GM21367 (cell line): ENCODE data around the gene PGLYRP2.
"Not testable (repeated sequence)": the region's sequence is repeated elsewhere in the genome, so short reads cannot be mapped to it uniquely, and the experiment has no call there.

ENCODE experiments used
- ATAC-seq: cut with Tn5 transposase; IDR thresholded peaks from one replicate; pipeline ENCODE4 v1.9.1; 2021; ENCODE audit not compliant: unreplicated experiment

Gene PGLYRP2, protein sequence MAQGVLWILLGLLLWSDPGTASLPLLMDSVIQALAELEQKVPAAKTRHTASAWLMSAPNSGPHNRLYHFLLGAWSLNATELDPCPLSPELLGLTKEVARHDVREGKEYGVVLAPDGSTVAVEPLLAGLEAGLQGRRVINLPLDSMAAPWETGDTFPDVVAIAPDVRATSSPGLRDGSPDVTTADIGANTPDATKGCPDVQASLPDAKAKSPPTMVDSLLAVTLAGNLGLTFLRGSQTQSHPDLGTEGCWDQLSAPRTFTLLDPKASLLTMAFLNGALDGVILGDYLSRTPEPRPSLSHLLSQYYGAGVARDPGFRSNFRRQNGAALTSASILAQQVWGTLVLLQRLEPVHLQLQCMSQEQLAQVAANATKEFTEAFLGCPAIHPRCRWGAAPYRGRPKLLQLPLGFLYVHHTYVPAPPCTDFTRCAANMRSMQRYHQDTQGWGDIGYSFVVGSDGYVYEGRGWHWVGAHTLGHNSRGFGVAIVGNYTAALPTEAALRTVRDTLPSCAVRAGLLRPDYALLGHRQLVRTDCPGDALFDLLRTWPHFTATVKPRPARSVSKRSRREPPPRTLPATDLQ

DNA sequence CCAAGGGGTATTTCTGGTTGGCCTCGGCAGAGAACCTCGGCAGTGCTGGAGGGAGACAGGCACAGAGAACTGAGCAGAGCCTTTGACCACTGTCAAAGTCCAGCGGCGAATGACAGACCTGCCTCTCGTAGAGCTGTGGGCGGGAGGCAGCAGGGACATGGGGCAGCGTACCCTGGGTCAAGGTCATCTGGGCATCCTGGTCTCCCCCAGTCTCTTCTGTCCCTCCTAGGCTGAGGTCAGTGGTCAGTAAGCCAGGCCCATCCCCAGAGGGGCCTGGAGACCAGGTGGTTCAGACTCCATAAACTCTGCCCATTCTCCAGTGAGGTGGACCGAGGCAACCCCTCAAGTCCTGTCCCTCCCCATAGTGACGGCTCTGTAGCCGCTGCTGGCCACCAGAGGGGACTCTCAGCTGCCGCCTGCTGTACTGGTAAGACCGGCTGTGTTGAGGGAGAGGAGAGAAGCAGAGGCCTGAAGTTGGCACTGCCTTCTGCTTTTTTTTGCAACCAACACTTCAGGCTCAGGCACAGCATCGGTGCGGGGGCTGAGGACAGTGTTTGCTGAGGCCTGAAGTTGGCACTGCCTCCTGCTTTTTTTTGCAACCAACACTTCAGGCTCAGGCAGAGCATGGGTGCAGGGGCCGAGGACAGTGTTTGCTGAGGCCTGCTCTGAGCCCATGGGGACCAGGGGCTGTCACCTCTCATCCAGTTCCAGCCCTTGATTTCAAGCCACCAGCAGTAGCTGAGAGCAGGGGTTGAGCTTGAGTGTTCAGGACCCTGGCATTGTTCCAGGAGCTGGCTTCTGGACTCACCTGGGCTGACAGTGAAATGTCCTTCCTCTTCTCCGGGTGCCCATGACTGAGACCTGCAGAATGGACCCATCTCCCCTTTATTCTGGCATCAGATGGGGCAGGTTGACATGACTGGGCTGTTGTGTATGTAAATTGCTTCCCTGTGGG, at the start of gene PGLYRP2:
Gene PGLYRP2 (minus strand): TSS at position 111 of the 955 bp plus-strand sequence. CDS start 130 bp downstream, outside the sequence.
- no peak for ATAC-seq

DNA sequence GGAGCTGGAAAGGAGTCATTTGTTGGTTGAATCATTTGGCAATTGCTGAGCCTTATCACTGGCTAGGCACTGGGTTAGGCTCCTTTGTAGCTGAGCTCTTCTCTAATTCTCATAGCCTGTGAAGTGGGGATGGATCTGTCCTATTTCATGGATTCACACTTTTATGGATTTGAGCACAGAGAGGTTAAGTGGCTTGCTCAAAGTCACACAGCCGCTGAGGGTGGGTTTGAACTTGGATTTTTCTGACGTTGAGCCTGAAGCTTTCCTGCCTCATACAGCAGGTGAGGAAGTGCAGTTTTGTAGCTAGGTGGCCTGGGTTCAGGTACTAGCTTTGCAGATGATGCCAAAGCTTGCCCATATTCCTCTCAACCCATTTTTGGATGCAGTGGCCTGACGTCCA, 48.4 kb upstream of the PGLYRP2 start:
- no peak for ATAC-seq

DNA sequence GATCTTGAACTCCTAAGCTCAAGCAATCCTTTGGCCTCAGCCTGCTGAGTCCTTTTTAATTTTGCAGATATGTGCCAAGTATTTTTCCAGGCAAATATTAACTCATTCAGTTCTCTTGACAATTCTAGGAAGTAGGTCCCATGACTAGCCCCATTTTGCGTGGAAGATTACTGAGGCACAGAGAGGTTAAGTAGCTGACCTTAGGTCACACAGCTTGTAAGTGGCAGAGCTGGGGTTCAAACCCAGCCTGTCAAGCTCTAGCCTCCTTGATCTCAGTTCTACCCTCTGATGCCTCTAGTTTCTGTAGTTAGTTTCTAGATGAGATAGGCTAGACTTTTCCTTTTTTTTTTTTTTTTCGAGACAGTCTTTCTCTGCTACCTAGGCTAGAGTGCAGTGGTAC, 47.1 kb upstream of the PGLYRP2 start:
- no peak for ATAC-seq

DNA sequence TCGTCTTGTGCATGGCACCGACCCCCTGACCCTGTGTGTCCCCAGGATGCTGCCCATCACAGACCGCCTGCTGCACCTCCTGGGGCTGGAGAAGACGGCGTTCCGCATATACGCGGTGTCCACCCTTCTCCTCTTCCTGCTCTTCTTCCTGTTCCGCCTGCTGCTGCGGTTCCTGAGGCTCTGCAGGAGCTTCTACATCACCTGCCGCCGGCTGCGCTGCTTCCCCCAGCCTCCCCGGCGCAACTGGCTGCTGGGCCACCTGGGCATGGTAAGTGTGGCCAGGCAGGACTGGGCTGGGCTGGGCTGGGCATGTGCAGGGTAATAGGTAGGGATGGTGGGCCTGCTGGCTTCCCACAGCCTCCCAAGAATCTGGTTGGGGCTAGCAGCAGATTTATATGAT, 46.0 kb upstream of the PGLYRP2 start:
- ATAC-seq, result no peak

DNA sequence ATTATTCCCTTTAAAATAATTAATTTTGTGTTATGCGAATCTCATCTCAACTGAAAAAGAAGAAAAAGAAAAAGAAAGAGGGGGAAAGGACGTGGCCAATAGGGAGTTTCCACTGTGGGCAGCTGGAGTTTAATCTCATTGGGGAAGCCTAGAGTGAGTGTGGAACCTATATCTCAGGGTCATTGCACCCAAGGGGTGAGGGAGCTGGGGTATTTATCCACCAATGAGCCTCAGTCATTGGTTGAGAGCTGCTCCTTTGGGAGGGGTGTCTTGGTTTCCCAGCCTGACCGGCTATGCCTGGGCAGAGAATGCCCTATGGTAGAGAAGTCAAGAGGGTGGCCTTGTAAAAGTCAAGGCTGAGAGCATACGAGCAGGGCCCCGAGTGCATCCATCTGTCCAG, 45.5 kb upstream of the PGLYRP2 start:
- ATAC-seq, result no peak

DNA sequence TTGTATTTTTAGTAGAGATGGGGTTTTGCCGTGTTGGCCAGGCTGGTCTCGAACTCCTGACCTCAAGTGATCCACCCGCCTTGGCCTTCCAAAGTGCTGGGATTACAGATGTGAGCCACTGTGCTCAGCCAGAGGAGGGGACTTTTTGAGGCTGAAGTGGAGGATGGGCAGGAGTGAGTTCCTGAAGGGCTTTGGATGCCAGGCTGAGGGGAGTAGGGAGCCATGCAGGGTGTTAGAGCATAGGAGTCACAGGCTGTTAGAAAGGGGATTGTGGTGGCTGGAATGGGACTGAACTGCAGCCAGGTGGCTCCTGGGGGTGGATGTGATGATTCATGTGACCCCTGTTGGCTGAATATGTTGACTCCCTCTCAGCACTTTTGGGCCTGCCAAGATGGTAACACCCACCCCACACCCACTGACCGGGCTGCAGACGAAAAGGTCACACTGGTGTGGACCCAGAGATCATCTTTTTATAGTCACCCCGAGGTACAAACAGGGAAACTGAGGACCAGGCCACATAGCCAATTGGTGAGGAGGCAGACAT, 40.2 kb upstream of the PGLYRP2 start:
- ATAC-seq, result no peak

DNA sequence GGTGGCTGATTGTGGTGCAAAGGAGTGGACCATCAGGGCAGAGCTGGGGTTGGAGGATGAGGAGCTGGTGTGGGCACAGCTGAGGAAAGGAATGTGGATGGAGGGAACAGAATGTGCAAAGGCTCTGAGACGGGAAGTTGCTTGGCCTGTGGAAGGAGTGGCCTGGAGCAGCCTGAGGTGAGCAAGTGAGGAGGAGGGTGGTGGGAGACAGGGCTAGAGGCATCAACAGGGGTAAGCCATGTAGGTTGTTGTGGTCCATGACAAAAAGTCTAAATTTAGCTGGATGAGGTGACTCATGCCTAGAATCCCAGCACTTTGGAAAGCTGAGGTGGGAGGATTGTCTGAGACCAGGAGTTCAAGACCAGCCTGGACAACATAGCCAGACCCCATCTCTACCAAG, 38.5 kb upstream of the PGLYRP2 start:
- ATAC-seq, result no peak

DNA sequence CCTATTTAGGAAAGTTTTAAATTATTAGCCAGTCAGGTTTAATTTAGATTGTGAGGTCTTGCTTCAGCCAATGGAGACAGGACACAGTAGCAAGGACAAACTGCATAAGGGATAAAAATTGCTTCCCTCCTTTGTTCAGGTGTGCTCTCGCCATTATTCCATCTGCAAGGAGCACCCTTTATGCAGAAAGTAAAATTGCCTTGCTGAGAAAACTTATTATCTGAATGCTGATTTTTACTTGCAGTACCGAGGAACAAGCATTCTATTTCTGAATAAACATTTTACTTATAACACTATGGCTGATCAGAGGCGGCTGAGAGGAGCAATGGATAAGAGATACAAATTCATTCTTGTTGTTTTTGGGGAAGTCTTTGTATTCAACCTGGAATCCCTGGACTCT, 37.1 kb upstream of the PGLYRP2 start:
- no peak for ATAC-seq

DNA sequence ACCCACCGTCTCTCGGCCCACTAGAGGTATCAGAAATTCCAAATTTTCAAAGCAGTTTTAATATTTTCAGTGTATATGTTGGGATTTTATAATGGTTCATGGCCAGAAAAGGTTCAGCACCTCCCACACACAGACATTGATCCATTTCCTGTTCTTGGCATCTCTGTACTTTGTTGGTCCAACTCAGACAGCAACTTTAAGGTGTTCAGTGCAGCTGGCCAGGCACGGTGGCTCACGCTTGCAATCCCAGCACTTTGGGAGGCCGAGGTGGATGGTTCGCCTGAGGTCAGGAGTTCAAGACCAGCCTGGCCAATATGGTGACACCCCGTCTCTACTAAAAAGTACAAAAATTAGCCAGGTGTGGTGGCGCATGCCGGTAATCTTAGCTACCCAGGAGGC, 35.9 kb upstream of the PGLYRP2 start:
- not testable (repeated sequence) for ATAC-seq

DNA sequence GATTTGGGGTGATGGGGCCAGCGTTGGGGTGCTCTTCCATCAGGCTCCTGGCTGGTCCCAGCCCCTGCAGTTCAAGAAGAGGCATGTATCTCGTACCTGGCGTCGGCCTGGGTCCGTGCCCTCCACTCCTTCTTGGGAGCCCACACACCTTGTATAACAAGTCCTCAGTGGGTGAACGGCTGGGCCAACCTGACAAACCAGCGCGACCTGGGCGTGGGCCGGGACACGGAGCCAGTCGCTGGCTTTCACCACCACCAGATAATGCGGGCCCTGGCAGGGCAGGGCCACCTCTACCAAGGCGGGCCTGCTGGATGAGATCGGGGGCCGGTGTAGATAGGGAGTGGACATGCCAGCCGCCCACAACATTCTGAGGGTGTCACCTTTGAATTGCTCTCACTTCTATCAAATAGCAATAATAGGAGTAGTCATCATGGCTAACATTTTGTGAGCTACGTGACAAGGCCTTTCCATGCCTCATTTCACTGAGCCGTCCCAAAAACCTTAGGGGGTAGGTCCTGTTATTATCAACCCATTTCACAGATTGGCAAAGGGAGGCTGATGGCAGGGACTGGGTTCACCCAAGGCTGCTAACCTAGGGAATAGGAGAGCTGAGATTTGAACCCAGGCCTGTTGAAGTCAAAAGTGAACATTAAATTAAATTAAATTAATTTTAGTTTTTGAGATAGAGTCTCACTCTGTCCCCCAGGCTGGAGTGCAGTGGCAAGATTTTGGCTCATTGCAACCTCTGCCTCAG, 32.5 kb upstream of the PGLYRP2 start:
- ATAC-seq, result no peak

DNA sequence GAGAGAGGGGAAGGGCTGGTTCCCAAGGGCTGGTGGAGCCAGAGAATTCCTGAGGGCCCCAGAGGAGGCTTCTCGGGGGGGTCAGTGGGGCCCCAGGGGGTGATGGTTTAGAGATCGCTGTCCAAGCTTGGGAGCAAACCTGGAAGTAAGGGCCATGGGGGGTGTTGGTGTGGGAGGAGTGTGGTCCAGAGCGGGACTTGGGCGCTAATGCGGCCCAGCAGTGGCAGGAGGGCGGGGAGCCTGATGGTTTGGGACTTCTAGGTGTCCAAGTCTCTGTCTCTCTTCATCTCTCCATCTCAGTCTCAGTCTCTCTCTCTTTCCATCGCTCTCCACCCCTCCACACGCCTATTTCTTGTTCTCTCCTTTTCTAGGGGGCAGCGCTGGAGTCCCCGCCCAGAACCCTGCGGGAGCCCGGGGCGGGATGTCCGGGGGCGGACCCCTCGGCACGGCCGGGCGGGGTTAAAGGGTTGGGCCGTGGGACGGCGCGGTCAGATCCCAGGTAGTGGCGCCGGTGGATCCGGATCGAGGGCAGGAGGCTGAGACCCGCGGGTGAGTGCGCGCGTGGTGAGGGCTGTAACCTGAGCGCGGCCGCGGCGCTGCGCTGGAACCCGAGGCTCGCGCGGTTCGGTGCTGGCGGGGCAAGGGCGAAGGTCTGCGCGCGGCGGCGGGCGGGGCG, 28.9 kb upstream of the PGLYRP2 start, which contains the start of gene CYP4F22:
Gene CYP4F22 (plus strand): TSS at position 491 of the 676 bp plus-strand sequence. CDS start 16,812 bp downstream, outside the sequence.
- no peak for ATAC-seq

DNA sequence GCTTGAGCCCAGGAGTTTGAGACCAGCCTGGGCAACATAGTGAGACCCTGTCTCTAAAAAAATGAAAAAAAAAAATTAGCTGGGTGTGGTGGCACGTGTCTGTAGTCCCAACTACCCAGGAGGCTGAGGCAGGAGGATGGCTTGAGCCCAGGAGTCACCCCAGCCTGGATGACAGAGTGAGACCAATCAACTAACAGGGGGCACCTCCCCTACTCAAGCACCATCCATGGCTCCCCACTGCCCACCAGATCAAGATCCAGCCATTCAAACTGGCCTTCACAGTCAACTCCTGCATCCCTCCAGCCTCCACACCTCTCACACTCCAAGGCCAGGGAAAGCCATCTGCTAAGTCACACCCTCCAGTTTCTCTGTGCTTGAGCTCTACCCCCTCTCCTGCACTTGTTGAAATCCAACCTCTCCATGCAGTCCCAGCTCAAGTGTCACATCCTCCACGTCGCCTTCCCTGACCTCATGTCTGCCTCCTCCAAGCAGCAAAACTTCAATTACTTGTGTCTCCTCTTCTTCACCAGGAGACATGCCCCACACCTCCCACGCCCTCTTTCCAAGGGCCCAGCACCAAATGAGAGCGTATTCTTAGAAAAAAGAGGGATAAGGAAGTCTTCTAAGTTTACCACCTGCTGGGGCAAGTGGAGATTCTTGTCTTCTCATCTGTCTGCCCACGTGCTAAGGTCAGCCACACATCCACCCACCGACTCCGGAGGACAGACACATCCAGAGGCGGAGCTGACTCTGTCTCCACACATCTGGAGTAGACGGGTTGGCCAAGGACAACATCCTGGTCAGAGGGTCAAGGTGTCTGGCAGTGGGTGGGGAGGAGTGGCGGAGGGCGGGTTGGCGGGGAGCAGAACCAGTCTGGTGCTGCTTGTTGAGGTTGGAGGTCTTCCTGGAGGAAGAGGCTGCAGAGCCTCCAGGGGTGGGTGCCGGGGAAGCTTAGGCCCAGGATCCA, 28.1 kb upstream of the PGLYRP2 start:
- no peak for ATAC-seq

DNA sequence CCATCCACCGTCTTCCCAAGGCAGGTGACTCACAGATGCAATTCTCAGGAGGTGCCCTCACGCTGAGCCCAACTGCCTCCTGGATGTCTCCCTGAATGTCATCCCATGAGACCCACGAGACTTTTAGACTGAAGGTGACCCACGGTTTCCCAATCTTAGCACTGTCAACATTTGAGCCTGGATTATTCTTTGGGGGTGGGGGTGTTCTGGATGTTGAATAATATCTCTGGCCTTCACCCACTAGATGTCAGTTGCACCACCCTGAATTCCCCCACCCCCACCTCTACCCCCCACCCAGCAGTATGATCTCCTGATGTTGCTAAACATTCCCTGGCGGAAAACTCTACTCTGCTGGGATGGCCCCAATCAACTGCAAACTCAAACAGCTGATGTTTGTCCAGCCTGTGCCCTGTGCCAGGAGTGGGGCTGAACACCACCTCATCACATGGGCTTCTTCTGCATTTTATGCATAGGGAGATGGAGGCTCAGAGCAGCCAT, 26.8 kb upstream of the PGLYRP2 start:
- no peak for ATAC-seq

DNA sequence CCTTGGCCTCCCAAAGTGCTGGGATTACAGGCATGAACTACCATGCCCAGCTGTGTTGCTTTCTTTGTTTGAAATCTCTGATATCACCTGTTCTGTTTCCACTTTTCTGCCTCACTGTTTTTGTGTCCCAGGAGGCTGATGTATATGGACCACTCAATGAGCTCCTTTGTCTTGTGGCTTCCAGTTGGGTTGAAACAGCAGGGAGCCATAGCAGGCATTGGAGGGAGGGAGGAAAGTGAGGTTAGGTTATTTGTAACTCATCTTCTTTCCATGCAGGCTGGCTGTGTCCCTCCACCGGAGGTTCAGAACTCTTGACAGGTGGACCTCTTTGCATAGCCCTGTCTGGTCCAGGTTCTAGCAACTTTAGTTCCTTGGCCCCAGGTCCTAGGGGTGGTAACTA, 23.0 kb upstream of the PGLYRP2 start:
- ATAC-seq, result no peak

DNA sequence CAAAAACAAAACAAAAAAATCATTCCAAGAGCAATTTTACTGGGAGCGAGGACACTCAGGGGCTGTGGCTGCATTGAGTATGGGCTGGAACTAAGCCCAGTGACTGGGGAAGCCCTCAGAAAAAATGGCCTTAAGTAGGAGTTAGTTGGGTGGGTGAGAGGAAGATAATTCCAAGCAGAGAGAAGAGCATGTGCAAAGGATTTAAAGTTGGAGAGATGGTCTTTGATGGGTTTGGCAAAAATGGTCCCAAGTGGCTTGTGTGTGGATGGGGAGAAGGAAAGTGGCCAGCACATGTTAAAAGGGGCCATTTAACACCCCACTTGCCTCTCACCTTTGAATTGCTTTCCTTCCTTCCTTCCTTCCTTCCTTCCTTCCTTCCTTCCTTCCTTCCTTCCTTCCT, 22.3 kb upstream of the PGLYRP2 start:
- no peak for ATAC-seq

DNA sequence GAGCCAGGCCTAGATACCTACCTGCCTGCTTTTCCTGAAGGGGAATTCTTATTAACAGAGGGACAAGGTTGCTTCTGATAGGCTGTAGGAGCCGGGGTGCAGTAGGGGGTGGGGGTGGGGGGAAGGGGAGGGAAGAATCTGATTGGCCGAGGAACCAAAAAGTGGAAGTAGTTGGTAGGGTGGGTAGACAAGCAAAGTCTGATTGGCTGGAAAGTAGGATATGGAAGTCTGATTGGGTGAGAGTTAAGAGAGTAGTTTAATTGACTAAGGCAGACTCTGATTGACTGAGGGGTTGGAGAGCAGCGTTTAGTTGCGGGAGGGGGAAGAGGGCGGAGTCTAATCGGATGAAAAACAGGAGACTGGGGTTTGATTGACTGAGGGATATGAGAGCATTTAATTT, 19.6 kb upstream of the PGLYRP2 start:
- no peak for ATAC-seq

DNA sequence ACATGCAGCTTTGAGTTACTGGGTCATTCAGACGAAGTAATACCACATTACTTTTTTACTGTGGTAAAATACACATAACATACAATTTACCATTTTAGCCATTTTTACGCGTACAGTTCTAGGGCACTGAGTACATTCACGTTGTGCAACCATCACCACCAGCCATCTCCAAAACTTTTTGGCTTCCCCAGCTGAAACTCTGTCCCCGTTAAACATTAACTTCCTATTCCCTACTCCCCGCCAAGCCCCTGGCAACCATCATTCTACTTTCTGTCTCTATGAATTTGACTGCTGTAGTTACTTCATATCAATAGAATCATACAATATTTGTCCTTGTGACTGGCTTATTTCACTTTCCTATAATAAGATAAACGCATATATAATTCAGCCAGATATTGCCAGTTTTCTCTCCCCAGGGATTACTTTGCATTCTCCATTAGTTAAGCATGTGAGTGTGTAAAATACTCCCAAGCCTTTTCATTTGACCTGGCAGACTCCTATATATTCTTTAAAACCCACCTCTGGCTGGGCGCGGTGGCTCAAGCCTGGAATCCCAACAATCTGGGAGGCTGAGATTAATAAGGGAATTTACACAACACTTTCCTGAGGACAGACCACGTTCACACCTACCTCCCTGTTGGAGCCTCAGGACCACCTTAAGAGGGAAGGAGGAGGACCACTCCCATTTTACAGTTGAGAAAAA, 19.0 kb upstream of the PGLYRP2 start:
- no peak for ATAC-seq

DNA sequence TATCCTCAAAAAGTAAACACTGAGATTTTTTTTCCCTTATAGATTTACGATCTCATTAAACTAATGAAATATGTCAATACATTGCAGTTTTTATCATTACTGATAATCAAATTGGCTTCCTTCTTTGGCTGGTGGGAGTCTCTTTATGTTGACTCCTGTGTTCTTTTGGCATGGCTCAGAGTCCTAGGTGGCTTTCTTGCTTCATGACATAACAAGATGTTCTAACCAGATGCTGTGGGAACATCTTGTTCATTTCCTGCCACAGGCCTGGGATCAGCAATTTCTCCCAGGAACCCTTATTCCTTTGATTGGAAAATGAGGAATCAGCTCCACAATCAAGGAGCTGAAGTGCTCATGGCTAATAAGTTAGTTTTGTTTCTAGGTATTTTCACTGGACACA, 15.8 kb upstream of the PGLYRP2 start:
- no peak for ATAC-seq
